Posterior vena cava (tissue), 2 donors: ENCODE results near the gene SERTAD1. TPM values are rescaled to one million over a fixed set of nuclear protein-coding genes. Genes with fewer than 3 reads are reported as not detected.
"Not testable (repeated sequence)": the region's sequence is repeated elsewhere in the genome, so short reads cannot be mapped to it uniquely, and the experiment has no call there.

Source experiments
- DNase-seq: peaks from one replicate; pipeline ENCODE4 v3.0.0-alpha.2; 2020; ENCODE audit warnings: low spot score
- intact Hi-C, 2 donors: fragments of 100-400 bp; cut with DNase I; formaldehyde crosslinking; loops; one replicate each; pipeline versions ENCODE4 v1.14.1 to v1.14.2; 2022 to 2023
- long read RNA-seq, 2 donors: library from polyadenylated mRNA; unstranded; transcript quantifications; one replicate each; pipeline ENCODE4 v2.0.0, GENCODE V29; 2020 to 2021
- total RNA-seq, 2 donors: library from RNA; stranded (reverse); fragmentation: NEBNext Ultra II Directional; extraction: Animal tissue kit (Norgen Biotek cat#: 25700); gene quantifications; one replicate each; pipeline ENCODE4 v1.2.1, GENCODE V29; 2021
- donor health status: DM: yes; HTN: yes; CAD: no.
- donor health status: DM: yes; HTN: yes; CAD: no.

SERTAD1 gene, protein sequence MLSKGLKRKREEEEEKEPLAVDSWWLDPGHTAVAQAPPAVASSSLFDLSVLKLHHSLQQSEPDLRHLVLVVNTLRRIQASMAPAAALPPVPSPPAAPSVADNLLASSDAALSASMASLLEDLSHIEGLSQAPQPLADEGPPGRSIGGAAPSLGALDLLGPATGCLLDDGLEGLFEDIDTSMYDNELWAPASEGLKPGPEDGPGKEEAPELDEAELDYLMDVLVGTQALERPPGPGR
- total RNA-seq = 10 to 100 TPM; 12.2 to 16.2 TPM
- long read RNA-seq, donor 1, partial matches to known transcripts = 0 of 4 reads
- long read RNA-seq, donor 1, other reads (novel, unspliced or antisense) = 0 of 4 reads
- long read RNA-seq, donor 2, transcript SERTAD1-201 (2 exons, 2,114 nt) = major isoform, 126 of 129 reads
- long read RNA-seq, donor 2, partial matches to known transcripts = 1 of 129 reads
- long read RNA-seq, donor 2, other reads (novel, unspliced or antisense) = 2 of 129 reads

DNA sequence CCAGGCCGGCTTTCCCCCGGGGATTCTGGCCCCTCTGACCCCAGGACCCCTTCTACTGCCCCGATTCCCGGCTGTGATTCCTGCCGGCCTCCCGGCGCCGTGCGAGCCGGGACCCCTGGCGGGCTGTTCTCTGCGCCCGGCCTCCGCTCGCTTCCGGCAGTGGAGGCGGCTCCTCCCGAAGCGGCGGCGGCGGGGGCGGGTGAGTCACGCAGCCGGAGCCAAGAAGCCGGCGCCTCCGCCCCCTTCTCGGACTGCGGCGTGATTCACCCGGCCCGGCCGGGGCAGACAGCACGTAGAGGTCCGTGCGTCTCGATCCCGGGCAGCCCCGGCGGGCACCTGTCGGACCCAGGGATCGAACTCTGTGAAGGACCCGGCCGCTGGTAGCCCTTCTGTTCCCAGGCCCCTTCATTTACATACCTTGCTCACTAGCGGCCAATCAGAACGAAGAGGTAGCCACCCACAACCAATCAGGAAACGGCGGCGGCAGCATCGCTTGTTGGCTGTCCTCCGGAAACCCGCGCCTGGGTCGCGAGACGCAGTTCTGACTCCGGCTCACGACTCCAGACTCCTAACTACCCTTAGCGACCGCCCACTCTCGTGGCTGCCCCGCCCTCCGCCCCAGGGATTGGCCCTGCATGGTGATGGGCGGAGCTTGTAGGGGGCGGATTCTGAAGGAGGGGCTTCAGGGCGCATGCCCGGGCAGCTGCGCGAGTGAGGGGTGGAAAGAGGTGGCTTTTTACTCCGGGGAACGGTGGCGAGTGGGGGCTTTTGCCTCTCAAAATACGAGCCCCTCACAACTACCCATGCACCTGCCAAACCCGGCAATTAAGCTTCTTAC, at the start of gene SERTAD1:
SERTAD1 (minus strand) TSS at position 543 of the 838 bp plus-strand sequence. CDS start 2,446 bp downstream, outside the sequence.
- intact Hi-C loops = no loop called here
- DNase-seq = peak; percentile 100

DNA sequence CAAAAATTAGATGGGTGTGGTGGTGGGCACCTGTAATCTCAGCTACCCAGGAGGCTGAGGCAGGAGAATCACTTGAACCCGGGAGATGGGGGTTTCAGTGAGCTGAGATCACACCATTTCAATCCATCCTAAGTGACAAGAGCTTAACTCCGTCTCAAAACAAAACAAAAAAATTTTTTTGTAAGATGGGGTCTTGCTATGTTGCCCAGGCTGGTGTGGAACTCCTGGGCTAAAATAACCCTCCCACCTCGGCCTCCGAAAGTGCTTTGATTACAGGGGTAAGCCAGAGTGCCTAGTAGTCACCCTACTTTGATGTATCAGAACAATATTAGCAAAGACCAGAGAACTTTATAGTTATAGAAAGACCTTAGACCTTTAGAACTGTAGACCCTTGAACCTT, 48.9 kb upstream of the SERTAD1 start:
- no peak for DNase-seq
- intact Hi-C loops = no loop called here

DNA sequence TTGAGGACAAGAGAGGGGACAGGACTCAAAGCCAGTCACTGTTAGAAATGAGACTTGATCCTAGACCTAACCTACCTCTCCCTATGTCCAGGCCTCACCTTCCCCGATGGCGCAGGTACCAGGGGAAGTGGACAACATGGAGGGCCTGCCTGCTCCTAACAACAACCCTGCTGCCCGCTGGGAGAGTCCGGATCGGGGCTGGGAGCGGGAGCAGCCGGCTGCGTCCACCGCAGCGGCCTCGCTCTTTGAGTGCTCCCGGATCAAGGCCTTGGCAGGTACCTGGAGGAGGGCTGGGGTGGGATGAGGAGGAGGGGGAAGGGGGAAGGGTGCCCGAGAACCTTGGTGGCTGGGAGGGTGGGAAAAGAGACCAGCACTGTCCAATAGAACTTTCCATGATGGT, 46.7 kb upstream of the SERTAD1 start:
- DNase-seq = no peak
- intact Hi-C loops = no loop called here

DNA sequence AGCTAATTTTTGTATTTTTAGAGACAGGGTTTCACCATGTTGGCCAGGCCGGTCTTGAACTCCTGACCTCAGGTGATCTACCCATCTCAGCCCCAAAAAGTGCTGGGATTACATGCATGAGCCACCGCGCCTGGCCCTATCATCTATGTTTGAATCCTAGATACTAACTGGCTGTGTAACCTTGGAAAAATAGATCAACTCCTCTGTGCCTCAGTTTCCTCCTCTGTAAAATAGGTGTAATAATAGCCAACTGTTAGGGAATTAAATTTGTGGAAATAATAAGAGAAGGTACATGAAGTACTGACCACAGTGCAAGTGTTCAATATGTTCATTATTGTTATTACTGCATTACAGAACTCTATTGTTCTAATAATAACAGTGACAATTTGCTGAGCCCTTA, 45.3 kb upstream of the SERTAD1 start:
- intact Hi-C loops = no loop called here
- DNase-seq = no peak

DNA sequence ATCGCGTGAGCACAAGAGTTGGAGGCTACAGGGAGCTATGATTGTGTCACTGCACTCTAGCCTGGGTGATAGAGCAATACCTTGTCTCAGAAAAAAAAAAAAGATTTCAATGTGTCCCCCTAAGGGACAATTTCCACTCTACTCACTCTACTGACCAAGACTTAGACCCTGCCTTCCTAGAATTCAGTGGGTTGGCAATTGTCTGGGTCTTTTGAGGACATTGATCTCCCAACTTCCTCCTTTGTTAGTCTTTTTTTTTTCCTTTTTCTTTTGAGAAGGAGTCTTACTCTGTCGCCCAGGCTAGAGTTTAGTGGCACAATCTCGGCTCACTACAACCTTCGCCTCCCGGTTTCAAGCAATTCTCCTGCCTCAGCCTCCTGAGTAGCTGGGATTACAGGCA, 43.2 kb upstream of the SERTAD1 start:
- intact Hi-C loops = no loop called here
- DNase-seq = no peak

DNA sequence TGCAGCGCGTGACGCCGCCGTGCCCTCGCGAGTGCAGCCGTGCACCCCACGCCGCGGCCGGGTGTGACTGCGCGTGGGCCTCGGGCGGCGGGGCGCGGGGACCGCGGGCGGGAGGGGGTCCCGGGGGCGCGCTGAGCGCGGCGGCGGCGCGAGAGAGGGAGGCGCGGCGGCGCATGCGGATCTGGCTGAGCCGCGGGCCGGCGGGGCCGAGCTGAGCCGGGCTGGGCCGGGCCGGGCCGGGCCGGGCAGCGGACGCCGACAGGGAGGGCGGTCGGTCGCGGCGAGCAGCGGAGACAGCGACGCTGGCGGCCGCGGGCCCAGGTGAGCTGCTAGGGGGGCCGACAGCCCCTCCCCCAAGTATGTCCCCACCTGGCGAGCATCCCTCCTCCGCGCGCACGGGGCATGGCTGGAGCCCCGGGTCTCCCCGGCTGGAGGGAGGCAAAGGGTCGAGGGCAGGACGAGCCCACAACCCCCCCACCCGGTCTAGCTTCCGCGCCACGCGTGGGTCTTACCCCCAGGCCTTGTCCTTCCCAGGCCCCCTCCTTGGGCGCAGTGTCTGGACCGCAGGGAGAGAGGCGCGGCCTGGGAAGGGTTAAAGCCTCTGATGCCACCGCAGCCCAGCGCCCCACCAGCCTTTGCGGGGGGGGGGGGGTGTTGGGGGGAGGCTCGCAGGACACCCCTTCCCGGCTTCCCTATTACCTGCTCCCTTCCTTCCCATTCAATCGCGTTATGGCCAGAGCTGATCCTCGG, 41.4 kb upstream of the SERTAD1 start, which contains the start of gene SPTBN4:
SPTBN4 (plus strand) TSS at position 17 of the 750 bp plus-strand sequence. CDS start 5,621 bp downstream, outside the sequence.
- intact Hi-C loops = no loop called here
- peak; percentile 80 for DNase-seq

DNA sequence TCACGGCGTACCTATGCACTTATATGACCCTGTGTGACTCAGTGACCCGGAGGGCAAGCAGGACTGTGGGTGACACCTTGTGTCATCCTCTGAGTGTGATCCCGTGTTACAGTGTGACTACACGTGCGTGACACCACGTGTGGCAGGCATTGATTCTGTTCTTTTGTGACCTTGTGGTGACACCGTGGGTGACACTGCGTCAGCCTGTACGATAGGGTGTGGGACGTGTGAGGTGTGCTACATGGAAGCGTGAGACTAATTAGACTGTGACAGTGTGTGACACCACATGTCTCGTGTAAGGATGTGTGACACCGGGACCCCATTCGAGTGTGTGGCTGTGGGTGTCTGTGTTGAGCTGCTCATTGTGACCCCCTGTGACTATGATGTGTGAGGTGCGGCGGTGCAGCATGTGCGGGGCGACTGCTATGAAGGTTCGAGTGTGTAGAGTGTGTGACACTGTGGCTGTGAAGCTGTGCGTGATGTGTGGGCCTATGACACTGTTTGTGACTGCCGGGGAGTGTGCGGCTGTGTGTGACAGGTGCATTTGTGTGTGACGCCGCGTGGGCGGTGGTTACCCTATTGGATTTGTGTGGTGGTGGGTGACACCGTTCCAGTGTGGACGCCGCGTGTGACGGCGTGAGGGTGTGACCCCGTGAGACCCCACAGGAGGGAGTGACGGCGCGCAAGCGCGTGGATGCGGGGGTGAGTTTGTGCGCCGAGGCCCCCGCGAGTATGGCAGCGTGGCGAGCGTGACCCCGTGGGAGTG, 40.6 kb upstream of the SERTAD1 start:
- intact Hi-C loops = no loop called here

DNA sequence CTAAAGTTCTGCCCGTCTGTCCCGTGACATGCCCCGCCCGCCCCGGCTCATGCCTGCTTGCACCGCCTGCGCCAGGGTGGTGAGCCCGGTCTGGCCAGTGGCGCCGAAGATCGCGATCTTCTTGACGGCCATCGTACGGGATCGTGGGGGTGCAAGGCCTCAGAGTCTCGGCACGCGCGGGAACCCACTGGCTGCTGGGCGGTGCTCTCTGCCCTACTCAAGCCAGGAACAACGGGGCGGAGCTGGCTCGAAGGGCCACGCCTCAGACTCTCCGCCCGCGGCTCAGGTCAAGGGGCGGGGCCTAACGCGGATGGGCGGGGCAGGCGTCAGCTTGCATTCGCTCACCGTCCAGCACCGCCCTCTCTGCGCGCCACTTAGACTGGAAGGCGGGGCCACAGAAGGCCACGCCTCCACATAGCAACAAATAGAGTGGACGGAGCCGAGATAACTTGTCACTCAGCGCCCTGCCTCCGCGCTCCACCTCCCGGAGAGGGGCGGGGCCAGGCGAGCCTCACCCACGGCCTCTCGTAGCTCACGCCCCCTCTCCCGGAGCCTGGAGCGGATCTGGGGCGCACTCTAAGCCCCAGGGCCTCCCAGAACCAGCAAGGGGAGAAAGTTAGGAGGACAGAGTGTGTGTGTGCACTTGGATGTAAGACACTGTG, 39.9 kb upstream of the SERTAD1 start, which contains the start of gene BLVRB:
BLVRB (minus strand) TSS at position 189 of the 662 bp plus-strand sequence; CDS start at position 132, 57 bp downstream.
- intact Hi-C loops = no loop called here
- peak; percentile 100 for DNase-seq

More for the DNA sequence above, 40.6 kb upstream of the SERTAD1 start:
- peak; percentile 85 for DNase-seq

DNA sequence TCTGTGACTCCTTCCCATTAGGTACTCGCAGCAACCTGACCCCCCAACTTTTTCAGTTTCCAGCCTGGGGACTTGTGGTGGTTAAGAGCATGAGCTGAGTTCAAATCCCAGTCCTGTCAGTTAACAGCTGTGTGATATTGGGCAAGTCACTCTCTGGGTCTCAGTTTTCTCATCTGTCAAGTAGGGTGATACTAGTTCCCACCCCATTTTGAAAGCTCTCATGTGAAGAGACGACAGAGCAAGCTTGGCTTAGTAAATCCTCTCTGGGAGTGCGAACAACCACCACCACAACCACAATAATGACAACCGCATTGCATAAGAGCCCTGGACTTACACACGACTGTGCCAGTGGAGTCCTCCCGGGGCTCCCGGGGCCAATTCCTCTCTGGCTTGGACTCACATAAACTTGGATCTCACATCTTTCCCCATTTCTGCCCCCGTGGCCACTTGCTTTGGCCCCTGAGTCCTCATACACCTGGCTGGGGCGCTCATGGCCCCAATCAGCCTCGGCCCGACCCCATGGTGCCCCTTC, 39.3 kb upstream of the SERTAD1 start:
- DNase-seq = no peak
- intact Hi-C loops = no loop called here

DNA sequence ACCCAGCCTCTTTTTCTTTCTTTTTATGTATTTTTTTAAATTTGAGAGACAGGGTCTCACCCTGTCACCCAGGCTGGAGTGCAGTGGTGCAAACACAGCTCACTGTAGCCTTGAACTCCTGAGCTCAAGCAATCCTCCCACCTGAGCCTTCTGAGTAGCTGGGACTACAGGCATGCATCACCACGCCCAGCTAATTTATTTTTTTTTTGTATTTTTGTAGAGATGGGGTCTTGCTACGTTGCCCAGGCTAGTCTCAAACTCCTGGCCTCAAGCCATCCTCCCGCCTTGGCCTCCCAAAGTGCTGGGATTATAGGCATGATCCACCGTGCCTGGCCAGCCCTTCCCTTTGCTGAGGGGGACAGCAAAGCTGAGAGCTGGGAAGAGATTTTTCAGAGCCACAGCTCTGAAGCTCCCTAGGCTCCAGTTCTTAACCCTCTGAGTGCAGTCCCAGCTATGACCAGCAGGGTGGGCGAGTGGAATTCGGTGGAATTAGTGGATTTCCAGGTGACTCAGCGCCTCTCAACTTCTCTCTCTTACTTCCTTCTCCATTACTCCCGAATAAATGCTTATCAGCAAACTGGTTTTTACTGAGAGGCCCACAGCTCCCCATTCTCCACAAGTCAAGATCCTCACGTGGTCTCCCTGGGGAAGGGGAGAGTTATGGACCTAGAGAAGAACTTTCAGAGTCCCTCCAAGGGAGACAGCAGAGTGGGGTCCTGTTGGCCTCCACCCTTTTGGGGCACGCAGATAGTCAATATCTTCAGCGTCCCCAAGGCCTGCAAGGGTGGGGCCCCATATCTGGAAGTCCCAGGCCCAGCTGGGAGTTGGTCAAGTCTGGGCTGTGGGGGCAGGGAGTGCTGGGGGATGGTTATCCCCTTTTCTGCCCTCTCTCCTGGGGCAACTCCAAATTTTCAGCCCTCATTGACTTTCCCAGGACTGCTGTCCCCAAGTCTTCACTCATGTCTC, 38.5 kb upstream of the SERTAD1 start:
- intact Hi-C loops = no loop called here
- peak; percentile 95 for DNase-seq

DNA sequence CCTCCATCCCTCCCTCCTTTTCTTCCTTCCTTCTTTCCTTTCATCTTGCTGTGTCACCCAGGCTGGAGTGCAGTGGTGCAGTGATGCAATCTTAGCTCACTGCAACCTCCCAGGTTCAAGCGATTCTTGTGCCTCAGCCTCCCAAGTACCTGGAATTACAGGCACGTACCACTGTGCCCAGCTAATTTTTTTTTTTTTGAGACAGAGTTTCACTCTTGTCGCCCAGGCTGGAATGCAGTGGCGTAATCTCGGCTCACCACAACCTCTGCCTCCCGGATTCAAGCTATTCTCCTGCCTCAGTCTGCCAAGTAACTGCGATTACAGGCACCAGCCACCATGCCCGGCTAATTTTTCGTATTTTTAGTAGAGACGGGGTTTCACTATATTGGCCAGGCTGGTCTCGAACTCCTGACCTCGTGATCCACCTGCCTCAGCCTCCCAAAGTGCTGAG, 37.8 kb upstream of the SERTAD1 start:
- intact Hi-C loops, DNase-seq: not testable (repeated sequence)

DNA sequence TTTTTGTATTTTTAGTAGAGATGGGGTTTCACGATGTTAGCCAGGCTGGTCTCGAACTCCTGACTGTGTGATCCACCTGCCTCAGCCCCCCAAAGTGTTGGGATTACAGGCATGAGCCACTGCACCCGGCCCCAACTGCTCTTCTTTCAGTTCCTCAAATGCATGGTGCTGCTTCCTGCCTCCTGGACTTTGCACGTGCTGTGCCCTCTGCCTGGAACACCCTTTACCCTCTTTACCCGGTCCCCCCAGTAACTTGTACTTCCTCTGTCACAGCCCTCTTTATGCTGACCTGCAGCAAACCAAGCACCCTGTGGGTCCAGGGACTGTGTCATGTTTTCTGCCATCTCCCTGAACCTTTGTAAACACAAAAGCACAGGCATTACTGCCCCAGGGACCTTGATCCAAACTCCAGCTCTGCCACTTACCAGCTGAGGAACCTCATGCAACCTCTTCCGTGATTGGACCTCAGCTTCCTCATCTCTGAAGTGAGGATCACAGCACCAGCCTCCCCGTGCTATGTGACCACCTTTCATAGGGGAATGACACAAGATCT, 36.0 kb upstream of the SERTAD1 start:
- intact Hi-C loops = no loop called here
- peak; percentile 88 for DNase-seq

DNA sequence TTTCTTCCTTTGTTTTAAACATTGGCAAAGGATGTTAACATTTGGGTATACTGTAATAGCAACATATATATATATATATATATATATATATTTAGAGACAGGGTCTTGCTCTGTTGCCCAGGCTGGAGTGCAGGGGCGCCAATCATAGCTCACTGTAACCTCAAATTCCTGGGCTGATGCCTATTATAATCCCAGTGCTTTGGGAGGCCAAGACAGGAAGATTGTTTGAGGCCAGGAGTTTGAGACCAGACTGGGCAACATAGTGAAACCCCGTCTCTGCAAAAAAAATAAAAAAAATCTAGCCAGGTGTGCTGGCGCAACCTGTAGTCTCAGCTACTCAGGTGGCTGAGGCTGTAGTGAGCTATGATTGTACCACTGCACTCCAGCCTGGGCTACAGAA, 34.4 kb upstream of the SERTAD1 start:
- no peak for DNase-seq
- intact Hi-C loops = no loop called here

DNA sequence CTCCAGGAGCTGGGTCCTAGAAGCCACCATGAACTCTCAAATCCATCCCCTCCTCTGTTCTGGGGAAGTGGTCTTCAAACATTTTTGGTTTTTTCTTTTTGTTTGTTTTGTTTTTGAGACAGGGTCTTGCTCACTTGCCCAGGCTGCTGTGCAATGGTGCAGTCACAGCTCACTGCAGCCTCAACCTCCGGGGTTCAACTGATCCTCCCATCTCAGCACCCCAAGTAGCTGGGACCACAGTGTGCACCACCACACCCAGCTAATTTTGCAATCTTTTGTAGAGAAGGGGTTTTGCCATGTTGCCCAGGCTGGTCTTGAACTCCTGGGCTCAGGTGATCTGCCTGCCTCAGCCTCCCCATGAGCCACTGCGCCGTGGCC, 32.8 kb upstream of the SERTAD1 start:
- intact Hi-C loops = no loop called here
- DNase-seq = no peak

DNA sequence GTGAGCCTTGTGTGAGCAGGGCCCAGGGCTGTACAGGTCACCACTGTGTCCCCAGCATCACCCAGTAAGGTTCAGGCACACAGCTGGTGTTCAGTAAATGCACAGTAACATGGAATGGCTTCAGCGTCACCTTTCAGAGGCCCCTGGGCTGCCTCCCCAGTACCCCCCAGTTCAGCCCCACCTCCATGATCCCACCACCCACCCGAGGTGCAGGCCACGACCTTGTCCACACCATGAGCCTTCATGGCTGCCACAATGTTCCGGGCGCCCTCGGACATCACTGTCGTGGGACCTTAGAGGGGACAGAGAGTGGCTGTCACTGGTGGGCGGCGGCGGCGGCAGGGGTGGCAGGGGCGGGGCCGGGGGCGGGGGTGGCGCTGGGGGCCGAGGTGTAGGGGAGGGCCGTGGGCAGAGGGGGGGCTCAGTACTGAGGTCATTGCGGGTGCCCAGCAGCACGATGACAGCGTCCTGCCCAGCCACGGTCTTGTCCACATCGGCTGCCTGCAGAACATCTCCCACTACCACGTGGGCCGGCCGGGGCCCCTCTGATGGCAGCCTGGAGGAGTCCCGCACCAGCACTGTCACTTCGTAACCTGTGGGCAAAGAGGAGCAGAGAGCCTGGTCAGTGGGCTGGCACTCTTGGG, 32.3 kb upstream of the SERTAD1 start:
- intact Hi-C loops = no loop called here
- no peak for DNase-seq

DNA sequence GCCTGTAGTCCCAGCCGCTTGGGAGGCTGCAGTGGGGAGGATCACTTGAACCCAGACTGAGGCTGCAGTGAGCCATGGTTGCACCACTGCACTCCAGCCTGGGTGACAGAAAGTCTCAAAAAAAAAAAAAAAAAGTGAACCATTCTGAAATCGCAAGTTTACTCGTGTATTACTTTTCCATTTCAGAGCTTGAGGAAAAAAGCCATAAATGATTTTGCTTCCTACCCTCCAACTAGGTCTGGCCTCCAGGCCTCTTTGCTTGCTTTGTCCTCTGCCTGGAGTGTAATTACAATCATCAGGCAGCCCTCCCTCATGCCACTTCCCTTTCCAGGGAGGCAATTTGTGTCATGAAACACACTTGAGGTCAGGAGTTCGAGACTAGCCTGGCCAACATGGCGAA, 31.3 kb upstream of the SERTAD1 start:
- no peak for DNase-seq
- intact Hi-C loops = no loop called here
